ENCODE measurements around the gene DNAJC4.
A peak's percentile ranks its signal among the peaks of the same experiment; 100 is the strongest.
"Not testable (repeated sequence)": the region's sequence is repeated elsewhere in the genome, so short reads cannot be mapped to it uniquely, and the experiment has no call there.

Gene DNAJC4

GRCh38 chr11:64246621-64246870 is 16.2 kb downstream of the DNAJC4 start:
- DNase-seq, result not testable (repeated sequence)

GRCh38 chr11:64246871-64247728 is 16.8 kb downstream of the DNAJC4 start, which contains the start of gene PPP1R14B:
Gene PPP1R14B, minus strand, starts transcription at chr11:64246943. Its CDS starts 270 bp downstream, at chr11:64246673.
- peak; percentile 85 for DNase-seq

DNA sequence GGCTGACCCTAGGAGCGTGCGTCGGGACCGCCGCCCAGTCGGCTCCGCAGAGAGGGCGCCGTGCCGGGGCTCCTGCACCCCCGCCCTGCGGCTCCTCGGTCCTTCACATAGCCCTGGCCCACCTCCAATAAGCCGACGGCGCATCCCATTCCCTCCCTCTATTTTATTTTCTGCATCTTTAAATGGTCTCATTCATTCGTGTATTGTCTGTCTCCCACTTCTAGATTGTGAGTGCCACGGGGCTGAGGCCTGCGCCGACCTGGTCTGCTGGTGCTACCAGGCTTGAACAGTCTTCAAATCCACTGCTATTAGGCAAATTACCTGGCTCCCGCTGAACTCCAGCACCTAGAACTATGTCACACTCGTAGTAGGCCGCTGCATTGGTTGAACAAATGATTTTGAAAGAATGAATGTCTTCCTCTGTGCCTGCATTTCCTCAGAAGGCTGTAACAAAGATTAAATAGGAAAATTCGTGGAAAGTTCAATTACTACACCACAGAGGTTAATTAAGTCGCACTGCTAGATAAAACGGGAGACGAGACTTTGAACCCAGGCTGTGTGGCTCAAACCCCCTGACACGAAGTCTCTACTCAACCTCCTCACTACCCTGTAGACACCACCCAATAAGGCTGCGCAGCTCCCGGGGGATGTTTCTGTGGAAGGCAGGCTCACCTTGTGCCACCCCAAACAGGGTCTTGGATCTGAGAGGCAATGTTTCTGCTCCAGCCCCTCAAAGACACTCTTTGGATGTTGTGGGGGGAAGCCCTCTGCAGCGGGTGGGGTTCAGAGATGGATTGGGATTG is 17.6 kb downstream of the DNAJC4 start:
- no peak for DNase-seq

GRCh38 chr11:64248578-64248977 is 18.2 kb downstream of the DNAJC4 start:
- no peak for DNase-seq

GRCh38 chr11:64249038-64249437 is 18.7 kb downstream of the DNAJC4 start:
- DNase-seq, result no peak

DNA sequence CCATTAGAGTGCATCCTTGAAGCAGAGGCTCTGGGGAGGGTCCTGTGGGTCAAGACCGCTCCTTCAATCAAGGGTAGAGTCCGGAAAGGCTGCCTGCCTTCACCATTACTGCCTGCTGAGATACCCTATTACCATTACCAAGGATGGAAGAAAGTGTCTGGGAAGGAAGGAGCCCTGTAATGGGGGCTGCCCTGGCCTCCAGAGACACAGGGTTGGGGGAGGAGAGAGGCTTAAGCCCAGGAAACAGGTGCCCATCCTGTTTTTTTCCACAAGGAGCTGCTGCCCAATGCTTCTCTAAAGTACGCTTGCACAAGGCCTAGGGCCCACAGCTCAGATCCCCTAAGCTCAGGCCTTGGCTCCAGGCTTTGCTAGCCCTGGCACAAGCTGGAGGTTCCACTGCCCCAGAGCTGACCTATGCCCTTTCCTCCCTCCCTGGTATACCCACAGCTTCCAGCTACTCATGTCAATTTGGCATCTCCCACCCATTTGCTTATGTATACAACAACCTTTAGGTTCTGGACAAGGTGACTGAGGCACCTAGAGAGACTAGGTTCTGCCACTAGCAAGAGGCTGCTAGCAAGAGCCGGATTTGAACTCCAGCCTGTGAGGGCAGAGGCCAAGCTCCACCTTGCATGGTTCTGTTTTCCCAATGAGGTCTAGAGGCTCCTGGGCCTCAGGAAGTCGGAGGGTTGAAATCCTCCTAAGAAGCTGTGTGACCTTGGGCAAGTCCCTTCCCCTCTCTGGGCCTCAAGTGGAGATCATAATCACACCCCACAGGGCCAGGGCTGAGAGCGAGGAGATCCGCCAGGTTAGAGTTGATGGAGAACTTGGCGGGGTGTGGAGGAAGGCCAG is 19.4 kb downstream of the DNAJC4 start:
- DNase-seq, result no peak

- DNase-seq, result peak; percentile 55
These were observed 20.2 kb downstream of the DNAJC4 start for GRCh38 chr11:64250415-64251015.

DNA sequence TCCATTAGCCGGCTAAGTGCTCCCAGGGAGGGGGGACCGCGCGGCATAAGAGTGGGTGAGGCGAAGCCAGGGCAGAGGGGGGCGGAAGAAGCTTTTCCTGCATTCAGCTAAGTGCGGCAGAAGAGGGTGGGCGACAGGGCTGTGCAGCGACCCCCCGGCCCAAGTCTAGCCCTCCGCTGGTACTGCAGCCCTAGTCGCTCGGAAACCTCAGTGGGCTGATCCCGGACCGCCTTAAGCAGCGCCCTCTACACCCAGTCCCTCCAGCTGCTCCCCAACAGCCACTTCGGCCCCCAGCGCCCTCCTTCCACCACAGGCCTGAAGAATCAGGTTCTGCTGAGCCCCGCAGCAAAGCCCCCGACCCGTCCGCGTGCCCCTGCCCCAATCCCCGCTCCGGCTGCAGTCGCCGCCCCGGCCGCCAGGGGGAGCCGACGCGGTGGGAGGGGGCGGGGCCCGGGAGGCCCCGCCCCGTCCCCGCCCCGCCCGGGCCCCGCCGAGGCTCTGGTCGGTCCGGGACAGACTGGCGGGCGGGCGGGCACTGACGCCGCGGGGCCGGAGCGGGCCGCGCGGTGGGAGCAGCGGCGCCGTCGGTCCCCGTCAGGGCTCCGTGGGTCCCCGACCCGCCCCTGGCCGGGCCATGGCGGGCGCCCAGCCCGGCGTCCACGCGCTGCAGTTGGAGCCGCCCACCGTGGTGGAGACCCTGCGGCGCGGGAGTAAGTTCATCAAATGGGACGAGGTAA is 20.8 kb downstream of the DNAJC4 start, which contains the start of gene PLCB3:
PLCB3 (plus strand) TSS at position 515 of the 737 bp plus-strand sequence; CDS start at position 635, 120 bp downstream.
- no peak for DNase-seq

- no peak for DNase-seq
These were observed 21.3 kb downstream of the DNAJC4 start for GRCh38 chr11:64251753-64252002.

DNA sequence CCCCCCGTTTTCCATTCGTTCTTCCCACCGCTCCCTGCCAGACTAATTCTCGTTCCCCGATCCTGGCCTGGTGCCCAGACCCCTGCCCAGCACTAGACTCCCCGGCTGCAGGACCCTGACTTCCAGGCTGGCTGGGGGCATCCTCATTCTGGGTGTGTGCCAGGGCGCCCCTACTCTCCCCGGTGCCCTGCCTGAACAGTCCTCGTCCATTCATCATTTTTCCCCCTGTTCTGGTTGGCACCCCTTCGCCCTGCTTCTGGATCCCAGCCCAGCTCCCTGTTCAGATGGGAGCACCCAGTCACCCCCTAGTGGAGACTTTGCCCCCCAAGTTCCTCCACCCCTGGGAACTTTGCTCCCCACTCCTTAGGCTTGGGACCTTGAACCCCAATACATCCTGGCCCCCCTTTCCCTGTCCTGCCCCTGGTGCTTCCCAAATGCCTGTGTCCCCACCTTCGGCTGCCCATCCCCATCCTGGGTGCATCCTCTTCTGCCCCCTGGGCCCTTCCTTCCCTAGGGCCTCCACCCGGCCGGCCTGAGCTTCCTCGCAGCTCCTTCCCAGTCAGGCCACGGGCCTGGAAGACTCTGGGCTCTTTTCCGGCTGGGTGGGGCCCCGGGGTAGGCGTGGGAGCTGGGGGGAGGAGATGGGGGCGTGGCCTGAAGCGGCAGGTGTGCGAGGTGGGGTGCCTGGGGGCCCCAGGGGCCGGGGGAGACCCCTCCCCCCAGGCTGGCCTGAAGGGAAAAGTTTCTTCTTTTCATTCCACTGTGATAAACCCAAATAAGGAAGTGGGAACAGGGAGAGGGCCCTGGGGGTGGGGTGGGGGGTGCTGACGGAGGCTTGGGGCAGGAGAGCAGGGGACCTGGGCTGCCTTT is 21.9 kb downstream of the DNAJC4 start:
- no peak for DNase-seq

DNA sequence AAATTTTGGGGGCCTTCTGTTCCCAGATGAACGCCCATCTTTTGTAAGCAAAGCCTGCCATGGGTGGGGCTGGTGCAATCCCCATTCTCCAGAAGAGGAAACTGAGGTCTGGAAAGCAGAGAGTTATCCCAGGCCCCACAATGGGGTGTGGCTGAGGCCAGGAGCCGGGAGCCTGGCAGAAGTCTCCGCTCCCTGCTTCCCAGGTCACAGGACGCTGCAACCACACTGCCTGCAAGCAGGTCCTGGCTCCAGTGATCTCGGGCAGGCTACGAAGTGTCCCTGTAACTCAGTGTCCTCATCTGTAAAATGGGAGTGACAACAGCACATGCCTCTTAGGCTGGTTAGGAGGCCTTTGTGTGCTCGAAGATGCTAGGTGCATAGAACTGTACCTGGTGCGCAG is 22.7 kb downstream of the DNAJC4 start:
- no peak for DNase-seq

- no peak for DNase-seq
These were observed 23.1 kb downstream of the DNAJC4 start for GRCh38 chr11:64253481-64253880.

- no peak for DNase-seq
These were observed 24.0 kb downstream of the DNAJC4 start for GRCh38 chr11:64254326-64254725.

DNA sequence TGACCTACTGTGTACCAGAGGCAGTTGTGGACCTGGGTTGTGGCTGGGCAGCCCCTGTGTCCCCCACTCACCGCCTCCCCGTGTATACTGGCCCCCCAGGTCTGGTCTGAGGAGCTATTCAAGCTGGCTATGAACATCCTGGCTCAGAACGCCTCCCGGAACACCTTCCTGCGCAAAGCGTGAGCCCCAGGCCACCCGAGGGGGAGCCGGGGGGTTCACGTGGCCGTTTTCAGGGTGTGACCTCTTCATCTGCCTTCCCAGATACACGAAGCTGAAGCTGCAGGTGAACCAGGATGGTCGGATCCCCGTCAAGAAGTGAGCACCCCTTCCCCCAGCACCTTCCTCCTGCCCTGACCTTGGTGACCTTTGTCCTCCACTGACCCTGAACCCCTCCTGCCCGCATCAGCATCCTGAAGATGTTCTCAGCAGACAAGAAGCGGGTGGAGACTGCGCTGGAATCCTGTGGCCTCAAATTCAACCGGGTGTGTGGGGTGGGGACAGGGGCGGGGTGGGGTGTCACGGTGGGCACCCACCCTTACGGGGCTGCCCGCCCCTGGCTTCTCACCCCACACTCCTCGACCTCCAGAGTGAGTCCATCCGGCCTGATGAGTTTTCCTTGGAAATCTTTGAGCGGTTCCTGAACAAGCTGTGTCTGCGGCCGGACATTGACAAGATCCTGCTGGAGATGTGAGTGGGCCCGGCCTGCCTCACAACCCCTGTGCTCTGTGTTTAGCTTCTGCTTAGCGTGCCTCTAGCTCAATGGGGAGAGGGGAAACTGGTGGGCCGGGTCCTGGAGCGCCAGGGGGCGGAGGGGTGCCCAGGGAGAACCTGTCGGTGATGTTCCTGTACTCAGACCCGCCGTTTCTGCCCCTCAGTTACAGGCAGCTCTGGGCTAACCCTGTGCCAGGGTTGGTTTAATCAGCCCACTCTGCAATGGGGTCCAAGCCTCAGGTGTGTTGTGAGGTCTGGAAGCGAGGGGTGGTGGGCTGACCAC is 25.1 kb downstream of the DNAJC4 start:
- no peak for DNase-seq

GRCh38 chr11:64256300-64256699 is 26.0 kb downstream of the DNAJC4 start:
- DNase-seq, result no peak

DNA sequence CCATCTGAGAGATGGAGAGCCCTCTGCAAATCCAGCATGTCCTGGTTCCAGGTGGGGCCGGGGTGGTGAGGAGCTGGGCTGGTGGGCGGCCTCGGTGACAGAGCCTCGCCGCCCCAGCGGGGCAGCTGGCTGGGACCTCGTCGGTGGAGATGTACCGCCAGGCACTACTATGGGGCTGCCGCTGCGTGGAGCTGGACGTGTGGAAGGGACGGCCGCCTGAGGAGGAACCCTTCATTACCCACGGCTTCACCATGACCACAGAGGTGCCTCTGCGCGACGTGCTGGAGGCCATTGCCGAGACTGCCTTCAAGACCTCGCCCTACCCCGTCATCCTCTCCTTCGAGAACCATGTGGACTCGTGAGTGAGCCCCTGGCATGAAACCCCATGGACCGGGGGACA is 28.0 kb downstream of the DNAJC4 start:
- no peak for DNase-seq

DNA sequence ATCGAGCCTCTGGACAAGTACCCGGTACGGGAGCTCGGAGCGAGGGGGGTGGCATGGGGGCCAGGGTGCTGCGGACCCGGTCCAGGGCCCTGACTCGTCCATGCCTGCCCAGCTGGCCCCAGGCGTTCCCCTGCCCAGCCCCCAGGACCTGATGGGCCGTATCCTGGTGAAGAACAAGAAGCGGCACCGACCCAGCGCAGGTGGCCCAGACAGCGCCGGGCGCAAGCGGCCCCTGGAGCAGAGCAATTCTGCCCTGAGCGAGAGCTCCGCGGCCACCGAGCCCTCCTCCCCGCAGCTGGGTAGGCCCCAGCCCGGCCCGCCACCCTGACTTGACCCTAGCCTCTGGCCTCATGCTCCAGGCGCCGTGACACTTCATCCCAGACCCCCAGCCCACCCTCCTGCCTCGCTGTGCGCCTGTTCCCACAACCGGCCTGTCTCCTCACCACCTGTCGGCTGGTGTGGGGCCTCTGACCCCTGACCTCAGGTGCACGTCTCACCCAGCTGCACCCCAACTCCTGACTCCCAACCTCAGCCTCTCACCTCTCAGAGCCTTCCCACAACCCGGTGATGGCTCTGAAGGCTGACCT is 28.7 kb downstream of the DNAJC4 start:
- DNase-seq, result no peak

GRCh38 chr11:64259533-64260067 is 29.3 kb downstream of the DNAJC4 start:
- DNase-seq, result no peak

DNA sequence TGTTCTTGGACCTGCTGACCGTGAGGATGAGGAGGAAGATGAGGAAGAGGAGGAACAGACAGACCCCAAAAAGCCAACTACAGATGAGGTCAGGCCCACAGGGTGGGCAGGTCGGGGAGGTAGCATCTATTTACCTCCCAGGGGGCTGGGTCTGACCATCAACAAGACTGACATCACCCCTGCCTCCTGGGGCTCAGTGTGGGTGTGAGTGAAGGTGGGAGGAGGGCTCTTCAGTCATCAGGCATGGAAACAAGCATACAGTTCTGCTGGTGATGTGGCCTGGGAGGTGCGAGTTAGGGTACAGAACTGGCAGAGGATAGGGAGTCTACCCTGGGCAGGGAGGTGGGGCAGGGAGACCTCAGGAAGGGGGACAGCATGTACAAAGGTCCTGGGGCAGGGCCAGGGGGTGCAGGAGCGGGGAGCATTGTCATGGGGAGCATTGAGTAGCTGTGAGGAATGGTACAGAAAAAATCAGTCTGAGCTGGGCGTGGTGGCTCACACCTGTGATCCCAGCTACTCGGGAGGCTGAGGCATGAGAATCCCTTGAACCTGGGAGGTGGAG is 29.9 kb downstream of the DNAJC4 start:
- no peak for DNase-seq
